Measurements from ENCODE around the gene HEPHL1.

DNA sequence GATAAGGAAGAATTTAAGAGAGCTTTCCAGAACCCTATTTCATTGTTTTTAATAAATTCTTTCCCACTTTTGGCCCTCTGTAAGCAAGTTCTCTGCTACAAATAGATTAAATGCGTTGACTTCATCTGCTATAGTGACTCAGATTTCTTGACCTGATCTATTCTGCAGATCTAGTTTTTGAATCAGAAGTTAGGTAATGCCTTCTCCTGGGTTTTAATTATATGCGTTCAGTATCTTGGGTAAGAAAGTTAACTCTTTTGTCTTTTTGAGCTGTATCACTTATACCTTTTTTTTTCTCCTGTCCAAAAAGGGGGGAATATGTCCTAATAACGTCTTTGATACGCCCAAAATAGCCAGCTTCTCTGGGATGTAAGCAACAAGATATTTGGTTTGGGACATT is 2.4 kb upstream of the HEPHL1 start:
- TF ChIP-seq, protein P1, sequence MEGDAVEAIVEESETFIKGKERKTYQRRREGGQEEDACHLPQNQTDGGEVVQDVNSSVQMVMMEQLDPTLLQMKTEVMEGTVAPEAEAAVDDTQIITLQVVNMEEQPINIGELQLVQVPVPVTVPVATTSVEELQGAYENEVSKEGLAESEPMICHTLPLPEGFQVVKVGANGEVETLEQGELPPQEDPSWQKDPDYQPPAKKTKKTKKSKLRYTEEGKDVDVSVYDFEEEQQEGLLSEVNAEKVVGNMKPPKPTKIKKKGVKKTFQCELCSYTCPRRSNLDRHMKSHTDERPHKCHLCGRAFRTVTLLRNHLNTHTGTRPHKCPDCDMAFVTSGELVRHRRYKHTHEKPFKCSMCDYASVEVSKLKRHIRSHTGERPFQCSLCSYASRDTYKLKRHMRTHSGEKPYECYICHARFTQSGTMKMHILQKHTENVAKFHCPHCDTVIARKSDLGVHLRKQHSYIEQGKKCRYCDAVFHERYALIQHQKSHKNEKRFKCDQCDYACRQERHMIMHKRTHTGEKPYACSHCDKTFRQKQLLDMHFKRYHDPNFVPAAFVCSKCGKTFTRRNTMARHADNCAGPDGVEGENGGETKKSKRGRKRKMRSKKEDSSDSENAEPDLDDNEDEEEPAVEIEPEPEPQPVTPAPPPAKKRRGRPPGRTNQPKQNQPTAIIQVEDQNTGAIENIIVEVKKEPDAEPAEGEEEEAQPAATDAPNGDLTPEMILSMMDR (IDR thresholded peaks at IDR 0.05) = no peak
- no peak for TF ChIP-seq POLR2A (IDR thresholded peaks at IDR 0.05)
